ENCODE results near the gene CATSPERE. TPM values are rescaled to one million over a fixed set of nuclear protein-coding genes. Genes with fewer than 3 reads are reported as not detected.

The CATSPERE gene
- total and polyA plus RNA-seq, 10 of the 15 experiments (the other 5 are each of a cell fraction or from before 2014, with no cell fraction given): 0.04 to 0.24 (median 0.17) TPM; not detected in 3

GRCh38 chr1:244652623-244653438, 191.8 kb downstream of the CATSPERE start, which contains the start of gene DESI2 (continued):
- no peak for TF ChIP-seq RELB (IDR thresholded peaks at IDR 0.05; ENCODE audit: low read depth)
- no peak for TF ChIP-seq RAD51 (IDR thresholded peaks at IDR 0.05)
- TF ChIP-seq HDGF (IDR thresholded peaks at IDR 0.05): no peak
- peak; percentile 89 for TF ChIP-seq CREM (IDR thresholded peaks at IDR 0.05; ENCODE audit: low read depth)
- TF ChIP-seq BCLAF1 (IDR thresholded peaks at IDR 0.05): 0 out of 2 replicates have a peak, but pooled peaks have one; percentile 22
- peak; percentile 72 for TF ChIP-seq USF1 (IDR thresholded peaks at IDR 0.05; ENCODE audit: borderline replicate concordance, extremely low read length, insufficient read depth, low read depth, low read length)
- TF ChIP-seq MXI1 (IDR thresholded peaks at IDR 0.05; ENCODE audit: low read depth, low read length): peak; percentile 56; the same call in 1 of the 2 replicates
- TF ChIP-seq BMI1 (IDR thresholded peaks at IDR 0.05; ENCODE audit: borderline replicate concordance): no peak
- peak; percentile 88 for TF ChIP-seq DPF2 (IDR thresholded peaks at IDR 0.05)
- TF ChIP-seq IKZF1 (conservative IDR thresholded peaks at IDR 0.05): peak; percentile 99
- no peak for TF ChIP-seq RELA (IDR thresholded peaks at IDR 0.05; ENCODE audit: borderline replicate concordance, partially characterized antibody)
- no peak for TF ChIP-seq FOXM1 (IDR thresholded peaks at IDR 0.05; ENCODE audit: low read depth, low read length)
- TF ChIP-seq SREBF1 (IDR thresholded peaks at IDR 0.05; ENCODE audit: low read length): peak; percentile 76
- no peak for TF ChIP-seq ZNF384 (IDR thresholded peaks at IDR 0.05; ENCODE audit: borderline replicate concordance, low read depth, low read length)
- no peak for TF ChIP-seq POU2F2 (IDR thresholded peaks at IDR 0.05; ENCODE audit: borderline replicate concordance, low read depth, low read length)
- no peak for TF ChIP-seq E4F1 (IDR thresholded peaks at IDR 0.05; ENCODE audit: borderline replicate concordance, partially characterized antibody)
- TF ChIP-seq PBX3 (IDR thresholded peaks at IDR 0.05; ENCODE audit: insufficient replicate concordance, low read depth, low read length): no peak
- TF ChIP-seq BHLHE40 (IDR thresholded peaks at IDR 0.05; ENCODE audit: borderline replicate concordance in 1 of 2, low read depth in 2 of 2, low read length in 1 of 2): peak in 1 of 2 experiments; percentile 80; a peak in 2 of 4 replicates
- no peak for TF ChIP-seq MAX (IDR thresholded peaks at IDR 0.05; ENCODE audit: low read depth, low read length)

All from GM12878 (cell line).